HepG2 (cell line): ENCODE measurements around the gene CTNND1. TPM values are rescaled to one million over a fixed set of nuclear protein-coding genes. Genes with fewer than 3 reads are reported as not detected.

Source experiments
- CBX1 ChIP-seq: IDR thresholded peaks from one replicate; pipeline ENCODE4 v1.6.1; 2016; ENCODE audit warnings: antibody characterized with exemption, low read depth
- DPF2 ChIP-seq: sonication (generic); formaldehyde crosslinking; IDR thresholded peaks from 2 replicates; pipeline ENCODE4 v1.4.0; 2020; ENCODE audit warnings: mild to moderate bottlenecking, low read depth, missing genetic modification reagents, borderline replicate concordance
- KLF9 ChIP-seq: IDR thresholded peaks from 2 replicates; pipeline ENCODE4 v1.6.1; 2016; ENCODE audit warnings: low read depth
- LRRFIP1 ChIP-seq: sonication (generic); formaldehyde crosslinking; conservative IDR thresholded peaks from 2 replicates; pipeline ENCODE4 v1.4.0; 2020; ENCODE audit warnings: missing genetic modification reagents
- MAZ ChIP-seq, 2 experiments: sonication (generic) in 1 of 2; formaldehyde crosslinking in 1 of 2; IDR thresholded peaks; 2 replicates each; pipeline versions ENCODE4 v1.5.0 to v1.6.1; 2012 to 2020; ENCODE audit warnings: low read depth in 2 of 2, mild to moderate bottlenecking in 2 of 2, borderline replicate concordance in 1 of 2, improper control_type of control experiment in 1 of 2, low read length in 1 of 2, missing genetic modification reagents in 1 of 2, moderate library complexity in 1 of 2
- PAX8 ChIP-seq: sonication (generic); formaldehyde crosslinking; IDR thresholded peaks from 2 replicates; pipeline ENCODE4 v1.8.0; 2022; ENCODE audit warnings: mild to moderate bottlenecking, missing genetic modification reagents, borderline replicate concordance
- SETDB1 ChIP-seq: sonication (generic); formaldehyde crosslinking; IDR thresholded peaks from 2 replicates; pipeline ENCODE4 v1.5.1; 2020; ENCODE audit warnings: missing genetic modification reagents, mild to moderate bottlenecking, borderline replicate concordance
- SOX5 ChIP-seq: IDR thresholded peaks from 2 replicates; pipeline ENCODE4 v1.6.1; 2016; ENCODE audit warnings: borderline replicate concordance
- TBX2 ChIP-seq: sonication (generic); formaldehyde crosslinking; IDR thresholded peaks from 2 replicates; pipeline ENCODE4 v1.5.0; 2020; ENCODE audit warnings: missing genetic modification reagents, mild to moderate bottlenecking, borderline replicate concordance
- ZBTB21 ChIP-seq: sonication (generic); formaldehyde crosslinking; IDR thresholded peaks from 2 replicates; pipeline ENCODE4 v1.4.0; 2020; ENCODE audit warnings: missing genetic modification reagents
- ZBTB34 ChIP-seq: sonication (generic); formaldehyde crosslinking; IDR thresholded peaks from 2 replicates; pipeline ENCODE4 v1.8.0; 2022; ENCODE audit warnings: mild to moderate bottlenecking, missing genetic modification reagents
- ZNF557 ChIP-seq: sonication (generic); formaldehyde crosslinking; IDR thresholded peaks from 2 replicates; pipeline ENCODE4 v1.4.0; 2020; ENCODE audit warnings: missing genetic modification reagents
- ZNF569 ChIP-seq: sonication (generic); formaldehyde crosslinking; IDR thresholded peaks from 2 replicates; pipeline ENCODE4 v1.5.0; 2020; ENCODE audit warnings: mild to moderate bottlenecking, missing genetic modification reagents, moderate library complexity, borderline replicate concordance
- ZNF615 ChIP-seq: sonication (generic); formaldehyde crosslinking; IDR thresholded peaks from 2 replicates; pipeline ENCODE4 v1.5.0; 2020; ENCODE audit warnings: mild to moderate bottlenecking, missing genetic modification reagents, borderline replicate concordance
- ZSCAN20 ChIP-seq: sonication (generic); formaldehyde crosslinking; IDR thresholded peaks from 2 replicates; pipeline ENCODE4 v1.4.0; 2020; ENCODE audit warnings: missing genetic modification reagents, mild to moderate bottlenecking, borderline replicate concordance
- polyA plus RNA-seq, 8 experiments: library from polyadenylated mRNA; depleted of rRNA in 3 of 8; stranded (reverse) in 7 of 8; unstranded in 1 of 8; fragments of >200 nt; fragmentation: Illumina TruSeq in 4 of 8; extraction: Trizol in 4 of 8; gene quantifications; 2 replicates each; pipeline versions ENCODE4 v1.2.1 to v1.2.3, GENCODE V29; 2011 to 2016; ENCODE audit warnings: low read depth in 4 of 8, missing spikeins in 1 of 8, mixed read lengths in 1 of 8; ENCODE audit not compliant: insufficient read depth in 1 of 8
- total RNA-seq, 5 experiments: library from RNA; depleted of rRNA; stranded (reverse); fragments of >200 nt; fragmentation: Illumina TruSeq; extraction: Trizol; gene quantifications; 2 replicates each; pipeline ENCODE4 v1.2.3, GENCODE V29; 2016; ENCODE audit warnings: low read depth in 1 of 5
- TF ChIP-seq, protein P1 (sequence below): sonication (generic); formaldehyde crosslinking; IDR thresholded peaks from 2 replicates; pipeline ENCODE4 v1.9.0; 2021; ENCODE audit warnings: missing genetic modification reagents, borderline replicate concordance
- TF ChIP-seq, protein P2 (sequence below): sonication (generic); formaldehyde crosslinking; IDR thresholded peaks from 2 replicates; pipeline ENCODE4 v1.5.1; 2020; ENCODE audit warnings: missing genetic modification reagents, mild to moderate bottlenecking, borderline replicate concordance
- TF ChIP-seq, protein P3 (sequence below): sonication (generic); formaldehyde crosslinking; IDR thresholded peaks from 2 replicates; pipeline ENCODE4 v1.8.1; 2023; ENCODE audit warnings: mild to moderate bottlenecking, inconsistent platforms, moderate library complexity, missing genetic modification reagents, borderline replicate concordance

The CTNND1 gene
- total and polyA plus RNA-seq, 2 of the 13 experiments (the other 11 are each of a cell fraction or from before 2014, with no cell fraction given): 117 to 128 TPM

DNA sequence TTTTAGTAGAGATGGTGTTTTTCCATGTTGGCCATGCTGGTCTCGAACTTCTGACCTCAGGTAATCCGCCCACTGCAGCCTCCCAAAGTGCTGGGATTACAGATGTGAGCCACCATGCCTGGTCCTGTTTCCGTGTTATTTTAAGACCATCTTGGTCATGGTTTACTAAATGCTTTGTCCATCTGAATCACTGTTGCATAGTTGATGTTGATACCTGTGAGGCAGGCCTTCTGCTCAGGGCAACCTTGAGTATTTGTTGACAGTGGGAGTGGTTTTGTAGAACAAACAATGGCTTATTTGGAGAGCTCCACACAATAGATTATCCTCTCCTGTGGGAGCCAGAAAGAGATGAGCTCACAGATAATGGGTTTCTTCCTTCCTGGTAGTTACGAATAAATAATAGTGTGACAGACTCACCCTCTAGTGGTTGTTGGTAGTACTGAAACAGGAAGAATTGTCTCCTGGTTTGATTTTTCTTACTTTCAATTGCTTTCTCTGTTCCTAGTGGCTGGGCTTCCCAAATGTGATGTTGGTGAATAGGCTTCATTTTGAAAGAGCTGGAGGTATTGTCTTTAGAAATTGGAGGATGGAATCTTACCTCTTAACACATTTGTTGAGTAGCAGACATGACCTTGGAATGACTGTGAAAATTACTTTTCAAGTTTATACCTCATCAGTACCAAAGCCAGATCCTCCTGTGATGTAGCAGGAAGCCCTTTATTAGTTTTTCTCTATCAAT is 39.0 kb downstream of the CTNND1 start (continued):
- no peak for TF ChIP-seq ZNF557
- TF ChIP-seq SETDB1 (CRISPR knock-in tag): no peak
- TF ChIP-seq LRRFIP1 (CRISPR knock-in tag): no peak
- no peak for TF ChIP-seq ZBTB21 (CRISPR knock-in tag)
- TF ChIP-seq PAX8 (CRISPR knock-in tag): no peak
- TF ChIP-seq, protein P1, sequence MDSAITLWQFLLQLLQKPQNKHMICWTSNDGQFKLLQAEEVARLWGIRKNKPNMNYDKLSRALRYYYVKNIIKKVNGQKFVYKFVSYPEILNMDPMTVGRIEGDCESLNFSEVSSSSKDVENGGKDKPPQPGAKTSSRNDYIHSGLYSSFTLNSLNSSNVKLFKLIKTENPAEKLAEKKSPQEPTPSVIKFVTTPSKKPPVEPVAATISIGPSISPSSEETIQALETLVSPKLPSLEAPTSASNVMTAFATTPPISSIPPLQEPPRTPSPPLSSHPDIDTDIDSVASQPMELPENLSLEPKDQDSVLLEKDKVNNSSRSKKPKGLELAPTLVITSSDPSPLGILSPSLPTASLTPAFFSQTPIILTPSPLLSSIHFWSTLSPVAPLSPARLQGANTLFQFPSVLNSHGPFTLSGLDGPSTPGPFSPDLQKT (CRISPR knock-in tag): no peak
- no peak for TF ChIP-seq ZBTB34 (CRISPR knock-in tag)
- TF ChIP-seq ZNF569 (CRISPR knock-in tag): no peak
- no peak for TF ChIP-seq ZNF615 (CRISPR knock-in tag)
- no peak for TF ChIP-seq ZSCAN20
- TF ChIP-seq MAZ (IDR thresholded peaks at IDR 0.05; ENCODE audit: borderline replicate concordance, low read depth, low read length): no peak
- no peak for TF ChIP-seq MAZ (CRISPR knock-in tag; IDR thresholded peaks at IDR 0.05; ENCODE audit: low read depth)
- TF ChIP-seq SOX5 (CRISPR knock-in tag): peak; percentile 100
- TF ChIP-seq, protein P2, sequence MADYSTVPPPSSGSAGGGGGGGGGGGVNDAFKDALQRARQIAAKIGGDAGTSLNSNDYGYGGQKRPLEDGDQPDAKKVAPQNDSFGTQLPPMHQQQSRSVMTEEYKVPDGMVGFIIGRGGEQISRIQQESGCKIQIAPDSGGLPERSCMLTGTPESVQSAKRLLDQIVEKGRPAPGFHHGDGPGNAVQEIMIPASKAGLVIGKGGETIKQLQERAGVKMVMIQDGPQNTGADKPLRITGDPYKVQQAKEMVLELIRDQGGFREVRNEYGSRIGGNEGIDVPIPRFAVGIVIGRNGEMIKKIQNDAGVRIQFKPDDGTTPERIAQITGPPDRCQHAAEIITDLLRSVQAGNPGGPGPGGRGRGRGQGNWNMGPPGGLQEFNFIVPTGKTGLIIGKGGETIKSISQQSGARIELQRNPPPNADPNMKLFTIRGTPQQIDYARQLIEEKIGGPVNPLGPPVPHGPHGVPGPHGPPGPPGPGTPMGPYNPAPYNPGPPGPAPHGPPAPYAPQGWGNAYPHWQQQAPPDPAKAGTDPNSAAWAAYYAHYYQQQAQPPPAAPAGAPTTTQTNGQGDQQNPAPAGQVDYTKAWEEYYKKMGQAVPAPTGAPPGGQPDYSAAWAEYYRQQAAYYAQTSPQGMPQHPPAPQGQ (CRISPR knock-in tag): no peak
- peak; percentile 83 for TF ChIP-seq DPF2 (CRISPR knock-in tag)
- TF ChIP-seq, protein P3, sequence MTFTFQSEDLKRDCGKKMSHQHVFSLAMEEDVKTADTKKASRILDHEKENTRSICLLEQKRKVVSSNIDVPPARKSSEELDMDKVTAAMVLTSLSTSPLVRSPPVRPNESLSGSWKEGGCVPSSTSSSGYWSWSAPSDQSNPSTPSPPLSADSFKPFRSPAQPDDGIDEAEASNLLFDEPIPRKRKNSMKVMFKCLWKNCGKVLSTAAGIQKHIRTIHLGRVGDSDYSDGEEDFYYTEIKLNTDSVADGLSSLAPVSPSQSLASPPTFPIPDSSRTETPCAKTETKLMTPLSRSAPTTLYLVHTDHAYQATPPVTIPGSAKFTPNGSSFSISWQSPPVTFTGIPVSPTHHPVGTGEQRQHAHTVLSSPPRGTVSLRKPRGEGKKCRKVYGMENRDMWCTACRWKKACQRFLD (CRISPR knock-in tag): no peak
- TF ChIP-seq CBX1: no peak
- TF ChIP-seq KLF9 (CRISPR knock-in tag): no peak
- TF ChIP-seq TBX2: peak; percentile 80; the same call in 1 of the 2 replicates
